GM18505 (cell line): ENCODE measurements around the gene BDKRB2.

Experiments used
- ATAC-seq: cut with Tn5 transposase; IDR thresholded peaks from one replicate; pipeline ENCODE4 v1.9.1; 2021; ENCODE audit not compliant: unreplicated experiment
- POLR2A ChIP-seq: IDR thresholded peaks from 4 replicates; pipeline ENCODE4 v1.6.1; 2011; ENCODE audit warnings: borderline replicate concordance; ENCODE audit not compliant: insufficient read depth, insufficient read length; ENCODE audit errors: extremely low read depth

The BDKRB2 gene

DNA sequence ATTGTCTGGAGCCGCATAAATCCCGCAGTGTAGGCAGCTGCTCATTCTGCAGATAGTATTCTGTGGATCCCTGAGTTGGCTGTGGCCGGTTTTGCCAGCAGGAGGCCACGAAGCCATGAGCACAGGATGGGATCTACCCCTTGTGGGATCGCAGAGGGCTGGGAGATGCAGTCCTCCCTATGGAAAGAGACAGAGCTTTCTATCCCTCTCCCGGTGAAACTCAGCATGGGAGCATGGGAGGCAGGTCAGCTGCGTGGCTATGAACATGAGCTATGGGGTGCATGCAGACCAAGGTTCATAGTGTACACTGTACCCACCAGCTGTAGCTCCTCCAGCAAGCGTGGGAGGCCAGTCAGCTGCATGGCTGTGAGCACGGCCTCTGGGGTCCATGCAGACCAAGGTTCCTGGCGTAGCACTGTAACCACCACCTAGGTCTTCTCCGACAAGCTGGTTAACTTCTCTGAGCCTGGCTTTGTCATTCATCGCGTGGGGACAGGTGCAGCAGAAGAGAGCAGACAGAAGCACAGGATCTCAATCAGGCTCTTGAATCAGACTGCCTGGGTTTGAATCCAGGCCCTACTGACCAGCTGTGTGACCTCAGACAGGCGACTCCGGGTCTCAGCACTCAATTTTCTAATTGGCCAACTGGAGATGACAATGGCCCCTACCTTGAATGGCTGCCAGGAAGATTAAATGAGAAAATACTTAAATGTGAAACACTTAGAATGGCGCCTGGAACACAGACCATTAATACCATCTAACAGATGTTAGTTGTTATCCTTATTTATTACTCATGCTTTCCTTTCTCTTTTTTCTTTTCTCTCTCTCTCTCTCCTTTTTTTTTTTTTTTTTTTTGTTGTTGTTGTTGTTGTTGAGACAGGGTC is 57.4 kb downstream of the BDKRB2 start:
- no peak for ATAC-seq
- TF ChIP-seq POLR2A, result no peak

DNA sequence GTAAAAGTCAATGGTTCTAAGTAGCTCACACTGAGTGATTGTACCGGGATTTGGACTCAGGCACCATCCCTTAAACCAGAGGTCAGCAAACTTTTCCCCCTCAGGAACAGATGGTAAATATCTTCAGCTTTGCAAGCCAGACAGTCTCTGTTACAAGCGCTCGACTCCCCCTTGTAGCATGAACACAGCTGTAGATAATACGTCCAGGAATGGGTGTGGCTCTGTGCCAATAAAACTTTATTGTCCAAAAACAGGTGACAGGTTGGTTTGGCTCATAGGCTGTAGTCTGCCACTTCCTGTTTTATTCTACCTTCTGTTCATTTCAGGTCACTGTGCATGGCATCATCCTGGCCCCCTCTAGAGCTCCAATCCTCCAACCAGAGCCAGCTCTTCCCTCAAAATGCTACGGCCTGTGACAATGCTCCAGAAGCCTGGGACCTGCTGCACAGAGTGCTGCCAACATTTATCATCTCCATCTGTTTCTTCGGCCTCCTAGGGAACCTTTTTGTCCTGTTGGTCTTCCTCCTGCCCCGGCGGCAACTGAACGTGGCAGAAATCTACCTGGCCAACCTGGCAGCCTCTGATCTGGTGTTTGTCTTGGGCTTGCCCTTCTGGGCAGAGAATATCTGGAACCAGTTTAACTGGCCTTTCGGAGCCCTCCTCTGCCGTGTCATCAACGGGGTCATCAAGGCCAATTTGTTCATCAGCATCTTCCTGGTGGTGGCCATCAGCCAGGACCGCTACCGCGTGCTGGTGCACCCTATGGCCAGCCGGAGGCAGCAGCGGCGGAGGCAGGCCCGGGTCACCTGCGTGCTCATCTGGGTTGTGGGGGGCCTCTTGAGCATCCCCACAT is 58.9 kb downstream of the BDKRB2 start:
- no peak for ATAC-seq
- no peak for TF ChIP-seq POLR2A

DNA sequence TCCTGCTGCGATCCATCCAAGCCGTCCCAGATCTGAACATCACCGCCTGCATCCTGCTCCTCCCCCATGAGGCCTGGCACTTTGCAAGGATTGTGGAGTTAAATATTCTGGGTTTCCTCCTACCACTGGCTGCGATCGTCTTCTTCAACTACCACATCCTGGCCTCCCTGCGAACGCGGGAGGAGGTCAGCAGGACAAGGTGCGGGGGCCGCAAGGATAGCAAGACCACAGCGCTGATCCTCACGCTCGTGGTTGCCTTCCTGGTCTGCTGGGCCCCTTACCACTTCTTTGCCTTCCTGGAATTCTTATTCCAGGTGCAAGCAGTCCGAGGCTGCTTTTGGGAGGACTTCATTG is 59.5 kb downstream of the BDKRB2 start:
- ATAC-seq, result no peak

DNA sequence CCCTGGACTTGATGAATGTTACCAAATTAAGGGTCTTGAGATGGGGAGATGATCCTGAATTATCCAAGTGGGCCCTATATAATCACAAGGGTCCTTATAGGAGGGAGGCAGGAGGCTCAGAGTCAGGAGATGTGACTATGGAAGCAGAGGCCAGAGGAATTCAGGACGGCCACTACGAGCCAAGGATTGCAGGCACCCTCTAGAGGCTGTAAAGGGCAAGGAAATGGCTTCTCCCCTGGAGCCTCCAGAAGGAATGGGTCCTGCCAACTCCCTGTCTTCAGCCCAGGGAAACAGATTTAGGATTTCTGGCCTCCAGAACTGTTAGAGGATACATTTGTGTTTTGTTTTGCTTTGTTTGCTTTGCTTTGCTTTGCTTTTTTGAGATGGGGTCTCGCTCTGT is 60.2 kb downstream of the BDKRB2 start:
- no peak for ATAC-seq
- no peak for TF ChIP-seq POLR2A

More for the DNA sequence above, 59.5 kb downstream of the BDKRB2 start:
- no peak for TF ChIP-seq POLR2A

DNA sequence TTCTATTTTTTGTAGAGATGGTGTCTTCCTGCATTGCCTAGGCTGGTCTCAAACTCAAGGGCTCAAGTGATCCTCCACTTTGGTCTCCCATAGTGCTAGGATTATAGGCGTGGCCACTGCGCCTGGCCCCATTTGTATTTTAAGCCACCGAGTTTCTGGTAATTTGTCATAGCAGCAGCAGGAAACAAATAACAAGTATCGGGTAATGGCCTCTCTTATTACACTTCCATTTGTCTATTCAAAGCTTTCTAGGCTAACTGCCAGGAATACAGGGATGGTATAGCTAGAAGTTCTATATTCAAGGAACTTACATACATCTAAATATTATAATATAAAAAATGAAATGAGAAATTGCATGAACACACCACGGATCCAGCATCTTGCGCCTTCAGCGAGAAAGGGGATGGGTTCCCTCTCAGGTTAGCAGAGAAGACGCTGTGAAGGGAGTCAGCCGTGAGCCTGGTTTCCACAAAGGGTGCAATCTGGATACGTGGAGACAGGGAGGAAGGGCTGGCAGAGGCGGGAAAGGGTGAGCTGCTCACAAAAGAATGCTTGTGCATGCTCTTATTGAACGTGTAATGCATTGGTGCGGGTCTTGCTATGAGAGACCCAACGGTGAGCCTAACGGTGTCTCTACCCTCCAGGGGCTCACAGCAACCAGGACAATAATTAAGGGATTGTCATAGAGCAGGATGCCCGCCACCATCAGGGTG is 60.9 kb downstream of the BDKRB2 start:
- no peak for TF ChIP-seq POLR2A
- ATAC-seq, result no peak

DNA sequence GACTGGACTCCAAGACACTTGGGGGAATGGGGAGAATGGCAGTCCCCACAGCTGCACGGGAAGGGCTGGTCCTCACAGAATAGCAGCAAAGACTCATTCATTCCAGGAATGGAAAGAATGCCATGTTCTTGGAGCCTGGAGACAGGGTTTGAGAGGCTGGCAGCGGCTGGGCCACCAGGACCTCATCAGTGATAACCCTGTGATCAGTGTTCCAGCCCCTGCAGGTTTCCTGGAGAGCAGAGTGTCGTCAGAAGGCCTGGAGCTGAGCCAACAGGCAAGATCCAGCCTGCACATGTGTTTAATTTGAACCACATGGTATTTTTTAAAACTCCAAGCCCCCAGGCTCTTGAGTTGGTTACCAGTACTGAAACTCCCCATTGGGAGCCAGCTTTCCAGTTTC is 62.7 kb downstream of the BDKRB2 start:
- TF ChIP-seq POLR2A, result no peak
- no peak for ATAC-seq

DNA sequence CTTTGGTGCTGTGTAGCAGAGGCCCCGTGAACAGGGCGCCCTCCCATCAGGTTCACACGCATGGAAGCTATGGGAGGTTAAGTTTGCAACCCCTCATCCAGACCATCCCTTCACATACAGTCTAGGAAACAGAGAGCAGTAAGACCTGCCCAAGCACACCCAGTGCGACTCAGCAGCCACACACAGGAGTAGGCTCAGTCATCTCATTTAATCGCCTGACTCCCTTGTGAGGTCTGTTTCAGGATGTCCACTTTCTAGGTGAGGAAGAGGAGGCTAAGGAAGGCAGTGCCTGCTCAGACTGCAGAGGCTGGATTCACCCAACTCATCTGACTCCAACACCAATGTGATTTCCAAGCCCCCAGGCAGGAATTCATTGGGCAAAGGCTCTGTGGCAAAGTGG is 63.3 kb downstream of the BDKRB2 start:
- no peak for TF ChIP-seq POLR2A
- no peak for ATAC-seq

DNA sequence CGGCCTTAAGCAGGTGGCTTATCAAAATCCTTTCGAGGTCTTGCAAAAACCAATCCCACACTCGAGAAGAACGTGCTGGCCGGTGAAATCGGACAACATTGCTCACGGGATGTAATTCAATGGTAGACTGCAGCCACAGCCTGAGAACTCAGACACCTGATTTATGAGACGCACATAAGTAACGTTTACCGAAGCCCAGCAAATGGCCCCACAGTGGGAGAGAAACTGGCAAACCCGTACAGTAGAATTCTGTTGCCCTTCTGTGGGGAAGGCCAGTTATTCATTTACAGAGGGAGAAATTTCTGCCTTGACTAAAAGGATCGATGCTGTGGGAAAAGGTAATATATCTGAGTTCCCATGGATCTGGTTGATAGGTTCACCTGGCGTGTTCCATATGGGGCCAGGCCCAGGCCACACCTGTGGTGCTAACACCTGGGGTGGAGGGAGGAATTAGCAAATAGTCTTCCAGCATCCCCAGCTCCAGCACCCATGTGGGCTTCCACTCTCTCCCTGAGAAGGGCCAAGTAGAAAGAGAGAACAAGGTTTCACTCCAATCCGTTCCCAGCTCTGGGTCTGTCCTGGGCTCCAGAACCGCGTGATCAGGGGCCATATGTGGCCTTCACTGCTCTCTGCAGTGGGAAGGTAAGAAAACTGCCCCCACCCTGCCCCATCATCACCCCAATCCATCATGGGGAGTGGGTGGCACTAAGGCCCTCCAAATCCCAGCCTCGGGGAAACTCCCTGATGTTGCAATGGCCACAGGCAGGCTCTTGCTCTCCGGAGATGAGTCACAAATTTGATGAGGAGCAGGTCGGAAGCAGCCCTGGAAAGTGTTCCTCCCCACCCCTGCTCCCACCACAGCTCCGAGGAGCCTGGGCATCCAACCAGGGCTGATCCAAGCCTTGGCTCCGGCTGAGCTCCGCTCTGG is 64.1 kb downstream of the BDKRB2 start:
- no peak for TF ChIP-seq POLR2A
- ATAC-seq, result no peak

DNA sequence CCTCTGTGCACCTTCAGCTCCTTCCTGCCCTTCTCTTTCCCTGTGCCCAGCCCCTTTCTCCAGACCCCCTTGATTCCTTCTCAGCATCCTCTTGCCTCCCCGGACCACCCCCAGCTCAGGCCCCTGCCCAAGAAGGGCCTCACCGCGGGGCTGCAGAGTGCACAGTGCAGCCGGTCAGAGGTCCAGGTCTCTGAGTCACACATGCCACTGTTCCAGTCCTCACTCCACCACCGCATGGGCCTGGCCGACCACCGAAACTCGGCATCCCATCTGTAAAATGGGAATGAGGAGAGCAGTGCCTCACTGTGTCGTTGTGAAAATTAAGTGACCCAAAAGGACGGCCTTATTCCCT is 64.7 kb downstream of the BDKRB2 start:
- ATAC-seq, result no peak
- no peak for TF ChIP-seq POLR2A

DNA sequence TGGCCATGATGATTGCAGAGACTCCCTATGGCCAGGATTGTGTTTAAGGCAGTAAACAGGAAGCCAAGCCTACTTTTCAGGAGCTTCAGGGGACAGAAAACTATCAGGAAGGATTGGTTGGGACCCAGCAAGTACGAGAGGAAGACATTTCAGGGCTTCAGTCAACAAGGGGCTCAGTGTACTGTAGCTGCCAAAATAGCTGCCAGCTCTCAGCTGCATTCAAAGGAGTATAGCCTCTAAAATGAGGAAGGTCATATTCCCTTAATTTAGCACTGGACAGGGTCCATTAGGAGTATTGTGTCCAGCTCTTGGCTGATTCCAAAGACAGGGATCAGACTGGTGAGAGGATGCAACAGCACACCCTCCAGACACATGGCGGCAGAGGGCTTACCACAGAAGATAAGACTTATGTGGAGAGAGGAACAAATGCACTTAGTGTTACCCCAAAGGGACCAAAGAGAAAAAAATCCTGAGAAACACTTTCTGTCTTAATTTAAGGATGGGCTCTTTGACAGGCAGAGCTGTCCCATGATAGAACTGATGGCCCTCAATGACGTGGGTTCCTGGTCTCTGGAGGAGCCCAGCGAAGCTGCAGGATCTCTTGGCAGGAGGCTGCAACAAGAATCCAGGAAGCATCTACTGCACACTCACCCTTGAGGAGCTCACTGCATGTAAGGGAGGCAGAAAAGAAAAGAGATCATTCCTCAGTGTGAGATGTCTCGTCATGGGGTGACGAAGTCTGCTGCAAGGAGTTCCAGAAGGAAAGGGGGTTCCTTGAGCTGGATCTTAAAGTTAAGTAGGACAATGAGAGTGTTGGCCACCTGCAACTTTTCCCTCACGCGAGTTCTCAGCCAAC is 66.2 kb downstream of the BDKRB2 start:
- no peak for ATAC-seq
- no peak for TF ChIP-seq POLR2A

DNA sequence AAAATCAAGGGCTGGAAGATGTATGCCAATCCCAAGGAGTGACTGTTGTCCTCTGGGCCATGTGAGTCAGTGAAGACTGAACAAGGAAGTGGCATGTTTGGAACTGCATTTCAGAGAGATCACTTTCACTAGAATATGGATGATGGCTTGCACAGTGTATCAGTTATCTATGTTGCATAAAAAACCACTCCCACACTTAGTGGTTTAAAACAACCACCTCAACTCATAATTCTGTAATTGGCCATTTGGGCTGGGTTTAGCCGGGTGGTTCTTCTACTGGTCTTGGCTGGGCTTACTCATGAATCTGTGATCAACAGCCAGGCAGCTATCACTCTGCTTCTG is 66.8 kb downstream of the BDKRB2 start:
- TF ChIP-seq POLR2A, result no peak

More for the DNA sequence above, 66.8 kb downstream of the BDKRB2 start:
- no peak for ATAC-seq
